HG03045 (cell line): ENCODE results near the gene CGAS.
"Not testable (repeated sequence)": the region's sequence is repeated elsewhere in the genome, so short reads cannot be mapped to it uniquely, and the experiment has no call there.

Experiments
- ATAC-seq: cut with Tn5 transposase; IDR thresholded peaks from one replicate; pipeline ENCODE4 v1.9.1; 2021; ENCODE audit warnings: mild to moderate bottlenecking, moderate library complexity; ENCODE audit not compliant: unreplicated experiment

CGAS gene

DNA sequence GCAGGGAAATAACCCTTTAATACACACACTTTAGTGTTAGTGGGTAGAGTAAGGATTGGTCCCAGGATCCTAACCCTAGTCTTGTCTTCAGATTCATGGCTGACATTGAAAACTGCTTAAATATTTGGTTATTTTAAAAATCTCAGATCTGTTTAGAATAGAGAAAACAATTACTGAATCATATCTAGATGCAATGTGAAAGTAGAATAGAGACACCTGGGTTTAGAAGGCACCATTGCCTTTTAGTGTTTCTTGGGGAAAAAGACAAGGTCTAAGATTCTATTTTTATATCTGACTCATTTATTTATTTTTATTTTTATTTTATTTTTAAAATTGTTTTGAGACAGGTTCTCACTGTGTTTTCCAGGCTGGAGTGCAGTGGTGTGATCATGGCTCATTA lies 51.4 kb downstream of the CGAS start:
- no peak for ATAC-seq

DNA sequence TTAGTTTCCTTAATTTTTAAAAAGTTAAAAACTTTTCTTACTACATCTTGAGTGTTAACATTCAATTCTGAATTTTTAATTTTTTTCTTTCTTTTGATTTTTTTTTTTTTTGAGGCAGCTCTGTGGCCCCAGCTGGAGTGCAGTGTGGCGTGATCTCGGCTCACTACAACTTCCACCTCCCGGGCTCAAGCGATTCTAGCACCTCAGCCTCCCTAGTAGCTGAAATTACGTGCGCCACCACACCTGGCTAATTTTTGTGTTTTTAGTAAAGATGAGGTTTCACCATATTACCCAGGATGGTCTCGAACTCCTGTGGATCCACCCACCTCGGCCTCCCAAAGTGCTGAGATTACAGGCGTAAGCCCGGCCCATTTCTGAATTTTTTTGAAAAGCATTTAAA lies 56.2 kb downstream of the CGAS start:
- ATAC-seq = no peak

DNA sequence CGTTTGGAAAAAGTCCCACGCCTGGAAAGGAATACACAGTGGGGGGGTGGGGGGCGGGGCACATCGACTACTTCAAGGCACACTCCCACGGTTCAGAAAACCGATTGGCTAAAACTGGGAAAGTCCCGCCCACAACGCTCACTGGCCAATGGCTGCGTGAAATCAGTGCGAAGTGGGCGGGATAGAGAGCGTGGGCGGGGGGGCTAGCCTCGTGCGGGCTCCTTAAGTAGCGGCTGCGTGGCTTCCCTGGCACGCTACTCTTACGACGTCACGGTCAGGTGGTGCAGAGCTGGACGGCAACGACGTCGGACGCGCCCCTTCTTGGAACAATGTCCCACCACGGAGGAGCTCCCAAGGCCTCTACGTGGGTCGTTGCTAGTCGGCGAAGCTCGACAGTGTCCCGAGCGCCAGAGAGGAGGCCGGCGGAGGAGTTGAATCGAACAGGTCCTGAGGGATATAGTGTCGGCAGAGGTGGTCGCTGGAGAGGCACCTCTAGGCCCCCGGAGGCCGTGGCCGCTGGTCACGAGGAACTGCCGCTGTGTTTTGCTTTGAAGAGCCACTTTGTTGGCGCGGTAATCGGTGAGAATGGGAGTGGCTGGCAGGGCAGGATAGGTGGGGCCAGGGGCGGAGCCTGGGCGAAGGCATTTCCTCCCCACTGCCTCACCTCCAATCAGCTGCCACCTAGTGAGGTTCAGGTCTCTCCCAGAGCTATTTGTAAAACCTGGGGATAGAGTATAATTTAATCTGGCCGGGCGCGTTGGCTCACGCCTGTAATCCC lies 57.3 kb downstream of the CGAS start, which contains the start of gene DDX43:
TSS of gene DDX43 (plus strand) at position 252 of the 778 bp plus-strand sequence. CDS start at position 330, 78 bp downstream.
- ATAC-seq = no peak

DNA sequence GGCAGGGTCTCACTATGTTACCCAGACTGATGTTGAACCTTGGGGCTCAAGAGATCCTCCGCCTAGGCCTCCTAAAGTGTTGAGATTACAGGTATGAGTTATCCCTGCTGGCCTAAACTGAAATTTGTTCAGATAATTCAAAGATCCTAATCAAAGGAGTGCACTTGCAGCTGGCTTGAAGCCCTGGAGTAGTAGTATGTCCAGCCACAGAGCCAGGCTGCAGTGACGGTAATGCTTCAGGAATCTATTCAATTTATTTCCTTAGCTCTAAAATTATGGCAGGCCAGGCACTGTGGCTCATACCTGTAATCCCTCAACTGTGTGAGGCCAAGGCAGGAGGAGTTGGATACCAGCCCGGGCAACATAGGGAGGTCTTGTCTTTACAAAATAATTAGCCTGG lies 58.8 kb downstream of the CGAS start:
- ATAC-seq = no peak

DNA sequence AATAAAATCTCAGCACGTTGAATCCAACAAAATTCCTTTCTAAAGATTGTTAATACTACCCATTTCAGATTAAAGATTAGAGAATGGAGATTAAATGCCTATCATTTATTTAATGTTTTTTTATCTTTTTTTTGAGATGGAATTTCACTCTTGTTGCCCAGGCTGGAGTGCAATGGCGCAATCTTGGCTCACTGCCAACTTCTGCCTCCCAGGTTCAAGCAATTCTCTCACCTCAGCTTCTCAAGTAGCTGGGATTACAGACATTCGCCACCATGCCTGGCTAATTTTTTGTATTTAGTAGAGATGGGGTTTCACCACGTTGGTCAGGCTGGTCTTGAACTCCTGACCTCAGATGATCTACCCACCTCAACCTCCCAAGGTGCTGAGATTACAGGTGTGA lies 59.9 kb downstream of the CGAS start:
- ATAC-seq = not testable (repeated sequence)

DNA sequence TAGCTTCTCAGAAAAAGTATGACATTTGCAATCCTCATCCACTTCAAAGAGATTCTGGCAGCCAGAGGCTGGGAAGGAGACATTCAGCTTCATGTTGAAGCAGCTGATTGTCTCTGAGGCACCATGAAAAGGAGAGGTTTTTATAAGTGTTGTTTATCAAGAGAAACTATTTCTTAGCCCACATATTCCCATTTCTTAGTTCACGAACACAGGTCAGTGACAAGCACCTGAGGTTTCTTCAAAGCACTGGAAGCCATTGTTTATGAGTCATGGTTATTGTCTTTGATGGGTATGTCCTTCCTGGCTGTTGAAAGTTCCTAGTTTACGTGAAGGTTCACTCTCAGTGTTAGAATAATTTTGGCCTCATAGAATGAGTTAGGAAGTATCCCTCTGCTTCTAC lies 60.4 kb downstream of the CGAS start:
- no peak for ATAC-seq

DNA sequence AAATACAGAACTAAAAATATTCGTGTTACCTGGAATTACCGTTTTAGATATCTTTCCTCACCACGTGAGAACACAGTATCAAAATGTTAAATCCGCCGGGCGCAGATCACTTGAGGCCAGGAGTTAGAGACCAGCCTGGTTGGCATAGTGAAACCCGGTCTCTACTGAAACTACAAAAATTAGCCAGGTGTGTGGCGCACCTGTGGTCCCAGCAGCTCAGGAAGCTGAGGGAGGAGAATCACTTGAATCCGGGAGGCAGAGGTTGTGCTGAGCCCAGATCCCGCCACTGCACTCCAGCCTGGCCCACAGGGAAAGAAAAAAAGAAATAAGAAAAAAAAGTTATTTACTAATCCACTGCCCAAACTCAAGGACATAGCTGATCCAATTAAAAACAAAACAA lies 62.2 kb downstream of the CGAS start:
- no peak for ATAC-seq

DNA sequence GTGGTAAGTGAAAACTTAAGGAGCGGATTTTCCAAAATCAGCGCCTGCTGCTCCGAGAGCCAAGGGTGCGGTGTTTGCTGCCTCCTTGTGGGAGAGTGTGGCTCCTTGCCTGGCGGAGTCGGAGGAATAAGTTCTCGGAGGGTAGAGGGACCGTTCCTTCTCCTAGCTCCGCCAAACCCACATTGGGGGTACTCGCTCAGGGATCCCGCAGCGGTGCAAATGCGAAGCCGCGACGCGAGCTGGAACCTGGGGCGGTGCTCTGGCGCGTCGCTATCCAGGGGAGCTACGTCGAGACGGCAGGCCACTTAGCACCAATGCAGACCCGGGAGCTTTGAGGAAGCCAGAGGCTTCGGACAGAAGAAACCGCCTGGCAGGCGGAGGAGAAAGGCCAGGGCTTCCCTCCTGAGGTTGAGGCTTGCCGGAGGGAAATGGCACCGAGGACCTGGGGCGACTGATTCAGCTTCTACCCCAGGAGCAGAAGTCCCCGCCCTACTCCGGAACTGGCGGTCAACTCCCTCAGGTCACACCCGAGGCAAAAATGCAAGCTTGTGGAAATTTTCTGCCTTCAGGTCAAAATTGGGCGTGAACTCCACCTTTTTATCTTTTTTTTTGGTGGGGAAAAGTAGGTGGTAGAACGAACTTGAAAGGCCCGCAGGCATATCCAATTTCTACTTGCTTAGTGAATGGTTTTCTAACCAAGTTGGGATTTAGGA lies 63.1 kb downstream of the CGAS start:
- peak; percentile 85 for ATAC-seq

DNA sequence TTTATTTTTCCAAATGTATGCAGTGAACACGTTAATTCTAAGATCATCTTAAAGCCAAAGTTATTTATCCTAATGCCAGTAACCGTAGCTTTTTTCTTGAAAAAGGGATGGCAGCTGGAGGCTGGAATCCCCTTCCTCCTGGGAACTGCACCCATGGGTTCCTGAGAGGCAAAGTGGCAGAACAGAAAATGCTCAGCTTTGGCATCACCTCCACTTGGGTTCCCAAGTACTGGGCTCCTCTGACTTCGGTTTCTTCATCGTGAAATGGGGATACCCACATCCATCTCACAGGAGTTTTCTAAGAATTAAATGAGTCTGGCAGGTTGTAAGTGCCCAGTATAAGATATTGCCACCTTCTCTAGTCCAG lies 63.7 kb downstream of the CGAS start:
- ATAC-seq = peak; percentile 28

DNA sequence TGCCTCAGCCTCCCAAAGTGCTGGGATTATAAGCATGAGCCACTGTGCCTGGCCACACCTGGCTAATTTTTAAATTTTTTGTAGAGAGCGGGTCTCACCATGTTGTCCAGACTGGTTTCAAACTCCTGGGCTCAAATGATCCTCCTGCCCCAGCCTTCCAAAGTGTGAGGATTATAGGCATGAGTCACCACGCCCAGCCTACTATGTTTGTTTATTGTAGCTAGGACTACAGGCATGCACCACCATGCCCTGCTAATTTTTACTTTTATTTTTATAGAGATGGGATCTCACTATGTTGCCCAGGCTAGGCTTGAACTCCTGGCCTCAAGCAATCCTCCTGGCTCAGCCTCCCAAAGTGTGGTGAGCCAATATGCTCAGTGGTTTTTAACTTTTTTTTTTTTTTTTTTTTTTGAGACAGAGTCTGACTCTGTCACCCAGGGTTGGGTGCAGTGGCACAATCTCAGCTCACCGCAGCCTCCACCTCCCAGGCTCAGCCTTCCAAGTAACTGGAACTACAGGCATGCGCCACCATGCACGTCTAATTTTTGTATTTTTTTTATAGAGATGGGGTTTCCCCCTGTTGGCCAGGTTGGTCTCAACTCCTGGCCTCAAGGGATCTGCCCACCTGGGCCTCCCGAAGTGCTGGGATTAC lies 69.5 kb downstream of the CGAS start:
- ATAC-seq = no peak

DNA sequence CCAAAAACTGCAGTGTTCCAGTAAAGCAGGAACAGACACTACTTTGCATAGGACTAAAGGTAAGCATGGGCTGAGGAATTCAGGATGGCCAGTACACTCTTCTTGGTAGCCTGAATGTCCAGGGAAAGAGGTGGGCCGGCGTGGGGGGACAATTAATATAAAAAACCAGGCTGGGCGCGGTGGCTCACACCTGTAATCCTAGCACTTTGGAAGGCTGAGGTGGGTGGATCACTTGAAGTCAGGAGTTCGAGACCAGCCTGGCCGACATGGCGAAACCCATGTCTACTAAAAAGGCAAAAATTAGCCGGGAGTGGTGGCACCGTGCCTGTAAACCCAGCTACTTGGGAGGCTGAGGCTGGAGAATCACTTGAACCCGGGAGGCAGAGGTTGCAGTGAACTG lies 70.6 kb downstream of the CGAS start:
- ATAC-seq = not testable (repeated sequence)

DNA sequence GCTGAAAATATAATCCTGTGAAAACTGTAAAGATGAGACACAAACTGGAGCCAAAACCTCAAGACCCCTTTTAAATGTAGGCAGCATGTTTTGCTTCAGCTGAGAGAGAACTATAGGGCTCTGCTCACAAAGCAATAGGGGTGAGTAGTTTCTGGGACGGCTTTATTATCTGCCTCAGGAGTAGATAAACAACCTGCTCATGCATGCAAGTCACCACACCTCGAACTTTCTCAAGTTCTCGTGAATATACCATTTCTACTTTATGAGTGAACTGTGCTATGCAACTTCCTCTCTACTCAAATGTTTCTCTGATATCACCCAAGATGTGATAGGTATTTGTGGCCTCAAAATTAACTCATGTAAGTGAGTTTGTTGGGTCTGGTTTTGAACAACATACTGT lies 74.9 kb downstream of the CGAS start:
- ATAC-seq = no peak

DNA sequence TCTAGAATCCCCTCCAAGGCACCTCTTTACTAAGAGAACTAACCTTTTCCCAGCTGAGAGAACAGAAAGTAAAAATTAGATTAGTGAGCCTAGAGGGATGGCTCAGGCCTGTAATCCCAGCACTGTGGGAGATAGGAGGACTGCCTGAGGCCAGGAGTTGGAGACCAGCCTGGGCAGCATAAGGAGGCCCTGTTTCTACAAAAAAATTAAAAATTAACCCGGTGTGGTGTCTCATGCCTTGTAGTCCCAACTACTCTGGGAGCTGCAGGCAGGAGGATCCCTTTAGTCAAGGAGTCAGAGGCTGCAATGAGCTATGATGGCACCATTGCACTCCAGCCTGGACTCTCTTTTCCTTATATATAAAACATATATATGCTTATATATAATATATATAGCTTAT lies 76.9 kb downstream of the CGAS start:
- no peak for ATAC-seq
